Mesenchymal stem cell (in vitro differentiated cells and primary cell): ENCODE results near the gene RNF32.

Source experiments
- DNase-seq: peaks from one replicate; pipeline ENCODE4 v3.0.0-alpha.2; 2013
- H2AFZ ChIP-seq: one replicate; pipeline ENCODE4 v1.6.1; 2013; ENCODE audit warnings: low read depth, mild to moderate bottlenecking, control low read depth, inconsistent platforms, low read length, moderate library complexity
- H2AK5ac ChIP-seq: 2 replicates; pipeline ENCODE4 v1.6.1; 2013; ENCODE audit warnings: low read length, moderate library complexity, mild to moderate bottlenecking, inconsistent platforms; ENCODE audit not compliant: severe bottlenecking
- H2BK120ac ChIP-seq: one replicate; pipeline ENCODE4 v1.6.1; 2013; ENCODE audit warnings: low read depth, mild to moderate bottlenecking, inconsistent platforms, low read length, moderate library complexity
- H2BK12ac ChIP-seq, 2 experiments: one replicate each; pipeline ENCODE4 v1.6.1; 2013; ENCODE audit warnings: inconsistent platforms in 2 of 2, low read length in 2 of 2, mild to moderate bottlenecking in 2 of 2, moderate library complexity in 2 of 2, control low read depth in 1 of 2
- H2BK15ac ChIP-seq: one replicate; pipeline ENCODE4 v1.6.1; 2013; ENCODE audit warnings: mild to moderate bottlenecking, low read depth, inconsistent platforms; ENCODE audit not compliant: poor library complexity, severe bottlenecking
- H2BK5ac ChIP-seq: 2 replicates; pipeline ENCODE4 v1.6.1; 2013; ENCODE audit warnings: low read depth, mild to moderate bottlenecking, low read length, control low read depth, inconsistent platforms; ENCODE audit not compliant: poor library complexity, severe bottlenecking
- H3K14ac ChIP-seq, 2 experiments: one replicate each; pipeline ENCODE4 v1.6.1; 2013; ENCODE audit warnings: inconsistent platforms in 2 of 2, low read length in 2 of 2, control low read depth in 1 of 2, mild to moderate bottlenecking in 1 of 2, moderate library complexity in 1 of 2
- H3K18ac ChIP-seq, 2 experiments: one replicate each; pipeline ENCODE4 v1.6.1; 2013; ENCODE audit warnings: inconsistent platforms in 2 of 2, low read length in 2 of 2, control low read depth in 1 of 2, low read depth in 1 of 2, mild to moderate bottlenecking in 1 of 2
- H3K23ac ChIP-seq, 2 experiments: one replicate each; pipeline ENCODE4 v1.6.1; 2013; ENCODE audit warnings: inconsistent platforms in 2 of 2, low read length in 2 of 2, mild to moderate bottlenecking in 2 of 2, moderate library complexity in 2 of 2, control low read depth in 1 of 2
- H3K27ac ChIP-seq: 2 replicates; pipeline ENCODE4 v1.5.1; 2013; ENCODE audit warnings: mild to moderate bottlenecking, moderate library complexity, low read length, control low read depth, inconsistent platforms; ENCODE audit not compliant: poor library complexity, severe bottlenecking
- H3K27me3 ChIP-seq, 2 experiments: 2 replicates each; pipeline versions ENCODE4 v1.6.1 to v1.7.0; 2013; ENCODE audit warnings: low read length in 2 of 2, mild to moderate bottlenecking in 2 of 2, moderate library complexity in 2 of 2, control low read depth in 1 of 2, inconsistent platforms in 1 of 2; ENCODE audit not compliant: control insufficient read depth in 1 of 2, insufficient read depth in 1 of 2
- H3K36me3 ChIP-seq, 2 experiments: 2 replicates each; pipeline versions ENCODE4 v1.6.1 to v1.7.0; 2013; ENCODE audit warnings: low read length in 2 of 2, control low read depth in 1 of 2, inconsistent platforms in 1 of 2, low read depth in 1 of 2, mild to moderate bottlenecking in 1 of 2; ENCODE audit not compliant: insufficient read depth in 2 of 2, control insufficient read depth in 1 of 2
- H3K4ac ChIP-seq, 2 experiments: one replicate each; pipeline ENCODE4 v1.6.1; 2013; ENCODE audit warnings: inconsistent platforms in 2 of 2, low read length in 2 of 2, mild to moderate bottlenecking in 2 of 2, moderate library complexity in 2 of 2, control low read depth in 1 of 2, low read depth in 1 of 2
- H3K4me1 ChIP-seq: 2 replicates; pipeline ENCODE4 v1.6.1; 2013; ENCODE audit warnings: low read depth, low read length, control low read depth; ENCODE audit not compliant: control insufficient read depth, insufficient read depth
- H3K4me2 ChIP-seq: 2 replicates; pipeline ENCODE4 v1.6.1; 2013; ENCODE audit warnings: low read length, mild to moderate bottlenecking, inconsistent platforms; ENCODE audit not compliant: poor library complexity, severe bottlenecking
- H3K4me3 ChIP-seq, 2 experiments: 2 replicates each; pipeline versions ENCODE4 v1.5.1 to v1.7.0; 2013; ENCODE audit warnings: low read length in 2 of 2, mild to moderate bottlenecking in 2 of 2, control low read depth in 1 of 2, low read depth in 1 of 2; ENCODE audit not compliant: insufficient read depth in 1 of 2
- H3K79me1 ChIP-seq: replicated peaks from 2 replicates; pipeline ENCODE4 v1.6.1; 2013; ENCODE audit warnings: mild to moderate bottlenecking, control low read depth, low read length, inconsistent platforms; ENCODE audit not compliant: poor library complexity, severe bottlenecking
- H3K9ac ChIP-seq: 2 replicates; pipeline ENCODE4 v1.7.0; 2013; ENCODE audit warnings: mild to moderate bottlenecking, low read length, moderate library complexity
- H3K9me3 ChIP-seq: 2 replicates; pipeline ENCODE4 v1.7.0; 2013; ENCODE audit warnings: mild to moderate bottlenecking, low read length; ENCODE audit not compliant: control insufficient read depth
- H4K8ac ChIP-seq: one replicate; pipeline ENCODE4 v1.6.1; 2013; ENCODE audit warnings: inconsistent platforms, mild to moderate bottlenecking, low read length, moderate library complexity
- H4K91ac ChIP-seq: one replicate; pipeline ENCODE4 v1.6.1; 2013; ENCODE audit warnings: mild to moderate bottlenecking, low read length, inconsistent platforms
- WGBS: methylation state at CpG from one replicate; pipeline ENCODE4 v1.1.7; 2013; ENCODE audit warnings: mixed read lengths; 5-methylcytosine and 5-hydroxymethylcytosine counted together

RNF32 gene

DNA sequence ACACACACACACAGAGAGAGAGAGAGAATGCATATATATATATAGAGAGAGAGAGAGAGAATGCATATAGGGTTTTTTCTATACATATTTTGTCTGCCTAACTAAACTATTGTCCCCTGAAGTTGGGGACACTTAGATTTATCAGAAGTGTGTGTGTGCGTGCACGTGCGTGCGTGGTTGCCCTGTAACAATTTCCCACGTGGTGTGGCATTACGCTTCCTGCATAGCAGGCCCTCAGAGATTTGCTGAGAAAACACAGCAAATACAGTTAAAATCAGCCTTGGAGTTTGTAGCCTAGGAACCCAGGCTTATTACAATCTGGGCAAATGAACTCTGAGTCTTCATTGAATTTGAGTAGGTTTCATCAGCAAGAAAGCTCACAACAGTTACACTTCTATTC is 14.7 kb downstream of the RNF32 start:
- no peak overlapping the region for H3K23ac ChIP-seq
- no peak overlapping the region for H2AFZ ChIP-seq
- H2BK120ac ChIP-seq, result no peak overlapping the region
- peaks cover 2% of the 10 kb centered on the region for H3K4me1 ChIP-seq
- H3K4me3 ChIP-seq, result no peak overlapping the region
- 89% methylated on average over 6 of the region's 6 CpGs for WGBS
- no peaks in the 10 kb centered on the region for H3K9me3 ChIP-seq
- no peak overlapping the region for H2BK12ac ChIP-seq
- H3K27ac ChIP-seq, result no peak overlapping the region
- H3K14ac ChIP-seq, result no peak overlapping the region
- no peak overlapping the region for H3K4me2 ChIP-seq
- no peaks in the 10 kb centered on the region for H3K36me3 ChIP-seq
- no peaks in the 10 kb centered on the region for H3K27me3 ChIP-seq
- no peak overlapping the region for H2AK5ac ChIP-seq
- H3K4ac ChIP-seq, result no peak overlapping the region
- H3K79me1 ChIP-seq, result no peaks in the 10 kb centered on the region
- no peak overlapping the region for H2BK5ac ChIP-seq
- no peak overlapping the region for H2BK15ac ChIP-seq
- no peak overlapping the region for H3K9ac ChIP-seq
- no peak overlapping the region for H3K18ac ChIP-seq
- H4K91ac ChIP-seq, result no peak overlapping the region
- no peak overlapping the region for H4K8ac ChIP-seq
- no peak for DNase-seq

- no peak overlapping the region for H2BK15ac ChIP-seq
- DNase-seq, result no peak
- H3K18ac ChIP-seq, result no peak overlapping the region
- WGBS, result 94% methylated on average over 3 of the region's 4 CpGs
- H3K4ac ChIP-seq, result no peak overlapping the region
- H3K23ac ChIP-seq, result no peak overlapping the region
- H2AFZ ChIP-seq, result no peak overlapping the region
- H3K36me3 ChIP-seq, result no peaks in the 10 kb centered on the region
- no peak overlapping the region for H2BK120ac ChIP-seq
- no peak overlapping the region for H2AK5ac ChIP-seq
- no peak overlapping the region for H4K8ac ChIP-seq
- H3K14ac ChIP-seq, result no peak overlapping the region
- H2BK12ac ChIP-seq, result no peak overlapping the region
- no peak overlapping the region for H4K91ac ChIP-seq
- H3K9me3 ChIP-seq, result no peaks in the 10 kb centered on the region
- no peak overlapping the region for H2BK5ac ChIP-seq
- no peak overlapping the region for H3K27ac ChIP-seq
- no peak overlapping the region for H3K9ac ChIP-seq
- no peaks in the 10 kb centered on the region for H3K27me3 ChIP-seq
- H3K4me3 ChIP-seq, result no peak overlapping the region
- no peak overlapping the region for H3K4me2 ChIP-seq
- no peaks in the 10 kb centered on the region for H3K79me1 ChIP-seq
- H3K4me1 ChIP-seq, result peaks cover 2% of the 10 kb centered on the region
These were observed 15.4 kb downstream of the RNF32 start for GRCh38 chr7:156655983-156656382.

- DNase-seq, result no peak
- H2AK5ac ChIP-seq, result no peak overlapping the region
- no peak overlapping the region for H2BK120ac ChIP-seq
- no peak overlapping the region for H4K8ac ChIP-seq
- H3K36me3 ChIP-seq, result no peaks in the 10 kb centered on the region
- no peak overlapping the region for H3K4me3 ChIP-seq
- no peak overlapping the region for H3K4ac ChIP-seq
- no peak overlapping the region for H3K9ac ChIP-seq
- no peak overlapping the region for H2BK5ac ChIP-seq
- no peaks in the 10 kb centered on the region for H3K27me3 ChIP-seq
- no peak overlapping the region for H2AFZ ChIP-seq
- H3K14ac ChIP-seq, result no peak overlapping the region
- no peak overlapping the region for H2BK12ac ChIP-seq
- no peak overlapping the region for H3K18ac ChIP-seq
- H4K91ac ChIP-seq, result no peak overlapping the region
- no peak overlapping the region for H3K27ac ChIP-seq
- peaks cover 2% of the 10 kb centered on the region for H3K4me1 ChIP-seq
- H3K23ac ChIP-seq, result no peak overlapping the region
- no peaks in the 10 kb centered on the region for H3K9me3 ChIP-seq
- no peak overlapping the region for H2BK15ac ChIP-seq
- 71% methylated on average over 5 of the region's 7 CpGs for WGBS
- no peak overlapping the region for H3K4me2 ChIP-seq
- H3K79me1 ChIP-seq, result no peaks in the 10 kb centered on the region
These were observed 16.0 kb downstream of the RNF32 start for GRCh38 chr7:156656598-156656997.

DNA sequence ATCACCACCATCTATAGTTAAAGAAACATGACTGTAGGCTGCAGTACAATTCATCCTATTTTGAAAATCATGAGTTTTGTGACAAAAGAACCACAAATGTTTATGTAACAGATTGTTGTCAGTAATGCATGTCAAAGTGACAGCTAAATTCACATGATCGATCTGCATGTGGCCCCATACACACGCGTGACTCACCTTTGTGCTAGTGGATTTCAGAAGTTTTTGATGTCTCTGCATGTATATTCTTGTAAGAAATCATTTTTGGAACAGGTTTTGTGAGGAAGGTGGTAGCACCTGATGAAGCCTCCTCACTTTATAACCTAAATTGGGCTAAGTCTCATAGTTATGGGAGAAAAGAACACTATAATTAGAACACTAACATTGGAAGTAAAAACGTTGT is 17.1 kb downstream of the RNF32 start:
- H3K27me3 ChIP-seq, result no peaks in the 10 kb centered on the region
- H3K4ac ChIP-seq, result no peak overlapping the region
- no peak overlapping the region for H2BK15ac ChIP-seq
- H2BK120ac ChIP-seq, result no peak overlapping the region
- no peak overlapping the region for H3K18ac ChIP-seq
- no peak overlapping the region for H2AK5ac ChIP-seq
- no peaks in the 10 kb centered on the region for H3K36me3 ChIP-seq
- H3K79me1 ChIP-seq, result no peaks in the 10 kb centered on the region
- H3K4me1 ChIP-seq, result peaks cover 1% of the 10 kb centered on the region
- H2BK12ac ChIP-seq, result no peak overlapping the region
- H3K4me2 ChIP-seq, result no peak overlapping the region
- no peak overlapping the region for H4K91ac ChIP-seq
- no peak overlapping the region for H2AFZ ChIP-seq
- H3K9ac ChIP-seq, result no peak overlapping the region
- no peak overlapping the region for H3K14ac ChIP-seq
- no peak overlapping the region for H3K27ac ChIP-seq
- no peak overlapping the region for H3K4me3 ChIP-seq
- H2BK5ac ChIP-seq, result no peak overlapping the region
- H3K9me3 ChIP-seq, result no peaks in the 10 kb centered on the region
- 96% methylated on average over 3 of the region's 4 CpGs for WGBS
- H4K8ac ChIP-seq, result no peak overlapping the region
- no peak for DNase-seq
- no peak overlapping the region for H3K23ac ChIP-seq
